8988T (cell line): Measurements from ENCODE around the gene REPS1.
"Not testable (repeated sequence)": the region's sequence is repeated elsewhere in the genome, so short reads cannot be mapped to it uniquely, and the experiment has no call there.

Source experiments
- DNase-seq: peaks from one replicate; pipeline ENCODE4 v3.0.0; 2011

REPS1 gene

DNA sequence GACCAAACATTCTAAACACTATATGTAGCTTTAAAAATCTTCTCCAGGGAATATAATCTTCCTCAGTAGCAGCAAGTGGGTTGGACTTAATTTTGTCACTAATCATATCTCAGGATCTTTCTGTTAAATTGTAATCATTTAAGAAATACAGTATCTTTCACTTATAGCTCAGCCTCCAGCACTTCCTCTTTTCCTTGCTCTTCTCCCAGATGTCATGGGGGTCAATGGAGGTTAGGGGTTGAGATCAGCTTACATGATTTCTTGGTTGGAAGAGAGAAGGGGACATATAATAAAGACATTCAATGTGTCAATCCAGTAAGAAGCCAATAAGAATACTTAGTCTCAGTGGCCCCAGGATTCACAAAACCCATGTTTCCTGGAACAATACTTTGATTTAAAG, 15.7 kb upstream of the REPS1 start:
- DNase-seq, result no peak

- no peak for DNase-seq
These were observed 12.1 kb upstream of the REPS1 start for GRCh38 chr6:138999949-139000725.

DNA sequence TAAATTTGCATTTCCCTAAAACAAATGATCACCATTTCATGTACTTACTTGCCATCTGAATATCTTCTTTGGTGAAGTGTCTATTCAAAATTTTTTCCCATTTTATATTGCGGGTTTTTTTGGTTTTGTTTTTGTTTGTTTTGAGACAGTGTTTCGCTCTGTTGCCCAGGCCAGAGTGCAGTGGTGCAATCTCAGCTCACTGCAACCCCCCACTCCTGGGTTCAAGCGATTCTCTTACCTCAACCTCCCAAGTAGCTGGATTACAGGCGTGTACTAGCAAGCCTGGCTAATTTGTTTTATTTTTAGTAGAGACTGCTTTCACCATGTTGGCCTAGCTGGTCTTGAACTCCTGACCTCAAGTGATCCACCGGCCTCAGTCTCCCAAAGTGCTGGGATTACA, 9.1 kb upstream of the REPS1 start:
- no peak for DNase-seq

DNA sequence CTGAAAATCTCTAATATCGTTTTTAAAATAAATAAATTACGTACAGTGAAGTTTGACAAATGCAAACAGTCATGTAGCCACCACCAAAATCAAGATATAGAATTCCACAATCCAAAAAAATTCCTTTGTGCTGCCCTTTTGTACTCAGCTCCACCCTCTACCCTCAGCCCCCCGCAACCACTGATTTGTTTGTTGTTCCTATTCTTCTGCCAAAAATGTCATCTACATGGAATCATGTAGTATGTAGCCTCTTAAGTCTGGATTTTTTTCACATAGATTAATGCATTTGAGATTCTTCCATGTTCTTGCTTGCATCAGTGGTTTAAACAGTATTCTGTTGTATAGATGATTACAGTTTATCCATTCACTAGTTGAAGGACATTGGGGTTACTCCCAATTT, 8.5 kb upstream of the REPS1 start:
- no peak for DNase-seq

- DNase-seq, result not testable (repeated sequence)
These were observed 5.4 kb upstream of the REPS1 start for GRCh38 chr6:138993410-138993809.

- not testable (repeated sequence) for DNase-seq
These were observed 4.9 kb upstream of the REPS1 start for GRCh38 chr6:138992965-138993364.

- DNase-seq, result no peak
These were observed 3.2 kb upstream of the REPS1 start for GRCh38 chr6:138991206-138991605.

- no peak for DNase-seq
These were observed 1.3 kb upstream of the REPS1 start for GRCh38 chr6:138989098-138989983.

DNA sequence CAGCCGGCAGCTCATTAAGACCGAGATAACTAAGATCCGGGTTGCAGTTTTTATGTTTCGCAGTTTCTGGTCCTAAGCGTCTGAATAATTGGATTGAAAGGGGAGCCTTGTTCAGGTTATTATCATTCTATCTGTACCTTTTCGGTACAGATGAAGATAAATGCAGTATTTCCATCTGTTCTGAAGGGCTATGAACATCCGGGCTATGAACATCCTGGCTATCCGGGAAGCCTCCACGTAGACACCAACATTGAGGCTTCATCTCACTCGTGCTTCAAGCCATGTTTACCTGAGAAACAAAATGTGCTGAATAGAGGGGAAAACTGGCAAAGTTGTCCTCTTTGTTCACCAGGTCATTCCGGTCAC, 399 bp upstream of the REPS1 start:
- DNase-seq, result no peak

GRCh38 chr6:138987080-138987642, 892 bp downstream of the REPS1 start:
- no peak for DNase-seq

- no peak for DNase-seq
These were observed 1.5 kb downstream of the REPS1 start for GRCh38 chr6:138986578-138986977.

GRCh38 chr6:138981416-138981815, 6.6 kb downstream of the REPS1 start:
- no peak for DNase-seq

GRCh38 chr6:138979813-138980668, 8.0 kb downstream of the REPS1 start:
- DNase-seq, result no peak

DNA sequence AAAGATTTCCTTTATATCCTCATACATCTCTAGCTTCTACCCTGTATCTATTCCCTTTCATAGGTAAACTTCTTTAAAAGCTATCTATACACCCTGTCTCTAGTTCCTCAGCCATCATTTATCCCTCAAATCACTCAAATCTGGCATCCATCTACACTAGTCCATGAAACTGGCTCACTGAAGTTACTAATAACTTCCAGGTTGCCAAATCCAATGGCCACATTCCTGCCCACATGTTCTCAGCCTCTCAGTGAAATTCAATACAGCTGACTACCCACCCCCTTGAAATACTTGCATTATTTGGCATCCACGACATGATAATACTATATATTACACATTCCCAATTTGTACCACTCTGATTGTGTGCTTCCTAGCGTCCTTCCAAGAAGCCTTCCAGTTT, 8.7 kb downstream of the REPS1 start:
- DNase-seq, result no peak

- DNase-seq, result no peak
These were observed 9.8 kb downstream of the REPS1 start for GRCh38 chr6:138978229-138978628.

DNA sequence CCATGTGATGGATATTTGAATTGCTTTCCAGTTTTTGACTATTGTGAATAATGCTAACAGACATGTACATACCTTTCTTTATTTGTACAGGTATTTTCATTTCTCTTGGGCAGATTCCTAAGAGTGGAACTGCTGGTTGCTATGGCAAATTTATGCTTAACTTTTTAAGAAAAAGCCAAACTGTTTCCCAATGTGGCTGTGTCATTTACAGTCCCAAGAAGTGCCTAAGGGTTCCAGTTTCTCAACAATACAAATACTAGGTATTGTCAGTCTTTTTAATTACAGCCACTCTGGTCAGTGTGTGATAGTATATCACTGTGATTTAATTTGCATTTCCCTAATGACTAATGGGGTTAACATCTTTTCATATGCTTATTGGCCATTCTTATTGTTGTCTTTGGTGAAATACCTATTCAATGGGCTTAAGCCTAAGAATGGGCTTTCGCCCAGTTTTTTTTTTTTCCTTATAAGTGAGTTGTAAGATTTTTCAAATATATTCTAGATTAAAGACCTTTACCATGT, 10.3 kb downstream of the REPS1 start:
- no peak for DNase-seq

DNA sequence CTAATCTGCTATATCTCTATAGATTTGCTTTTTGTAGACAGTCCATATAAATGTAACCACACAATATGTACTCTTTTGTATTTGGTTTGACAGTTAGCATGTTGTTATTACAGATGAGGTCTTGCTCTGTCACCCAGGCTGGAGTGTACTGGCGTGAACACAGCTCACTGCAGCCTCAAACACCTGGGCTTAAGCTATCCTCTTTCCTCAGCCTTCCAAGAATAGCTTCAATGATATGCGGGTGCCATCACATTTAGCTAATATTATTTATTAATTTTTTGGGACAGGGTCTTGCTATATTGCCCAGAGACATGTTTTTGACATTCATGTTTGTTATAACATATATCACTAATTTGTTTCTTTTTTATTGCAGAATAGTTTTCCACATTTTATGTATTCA, 10.8 kb downstream of the REPS1 start:
- DNase-seq, result no peak

- no peak for DNase-seq
These were observed 12.2 kb downstream of the REPS1 start for GRCh38 chr6:138975815-138976214.

DNA sequence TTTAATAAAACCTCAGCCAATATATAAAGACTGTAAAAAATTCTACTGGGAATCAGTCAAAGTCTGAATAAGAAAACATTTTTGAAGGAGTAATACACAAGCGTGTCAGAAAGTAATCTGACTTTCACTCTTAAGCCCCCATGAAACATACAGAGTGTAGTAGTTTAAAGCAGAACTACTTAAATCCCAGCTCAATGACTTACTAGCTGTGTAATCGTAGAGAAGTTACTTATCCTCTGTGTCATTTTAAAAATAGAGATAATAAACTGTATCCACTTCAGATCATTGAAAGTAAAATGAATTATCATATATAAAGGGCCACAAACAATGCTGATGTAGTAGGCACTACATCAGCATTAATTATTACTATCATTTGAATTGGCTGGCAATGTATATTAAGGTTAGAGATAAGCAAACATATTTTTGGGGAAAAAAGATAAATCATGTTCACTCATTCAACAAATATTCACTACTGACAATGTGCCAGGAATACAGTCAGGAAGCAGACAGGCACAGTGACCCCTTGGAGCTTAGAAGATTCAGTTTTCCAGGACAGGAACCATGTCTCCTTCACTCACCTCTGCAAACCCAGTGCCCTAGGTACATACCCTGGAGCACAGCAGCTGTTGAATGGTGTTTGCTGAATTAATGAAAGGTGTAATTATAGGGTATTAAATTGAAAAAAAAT, 14.4 kb downstream of the REPS1 start:
- no peak for DNase-seq

DNA sequence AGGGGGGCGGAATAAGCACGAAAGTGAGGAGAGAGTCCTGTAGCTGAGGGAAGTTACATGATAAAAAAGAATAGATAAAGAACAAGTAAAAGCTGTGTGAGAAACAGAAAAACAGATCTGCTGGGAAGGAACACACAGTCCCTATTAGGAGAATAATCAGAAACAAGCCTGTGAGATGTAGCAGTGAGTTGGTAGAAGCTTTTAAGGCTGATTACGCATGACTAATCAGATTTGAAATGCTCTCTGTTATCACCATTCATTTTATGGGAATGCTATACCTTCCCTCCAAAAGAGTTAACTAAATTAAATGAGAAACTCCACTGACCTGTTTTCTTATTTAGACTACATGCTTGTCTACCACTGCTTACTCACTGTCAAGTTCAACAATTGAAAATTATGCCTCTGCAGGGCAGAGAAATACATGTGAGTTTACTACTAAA, 15.8 kb downstream of the REPS1 start:
- DNase-seq, result no peak

GRCh38 chr6:138971601-138972000, 16.5 kb downstream of the REPS1 start:
- no peak for DNase-seq

- DNase-seq, result no peak
These were observed 17.1 kb downstream of the REPS1 start for GRCh38 chr6:138970856-138971425.
